Measurements from ENCODE around the gene CNTNAP2. TPM values are rescaled to one million over a fixed set of nuclear protein-coding genes. Genes with fewer than 3 reads are reported as not detected.

CNTNAP2 gene
- total and polyA plus RNA-seq, 2 of the 13 experiments (the other 11 are each of a cell fraction or from before 2014, with no cell fraction given): 0.40 to 0.42 TPM

- TF ChIP-seq ZNF484 (CRISPR knock-in tag; IDR thresholded peaks at IDR 0.05; ENCODE audit: borderline replicate concordance, low read depth) (no peak), E2F5 (CRISPR knock-in tag; conservative IDR thresholded peaks at IDR 0.05) (no peak), NR2F1 (CRISPR knock-in tag; IDR thresholded peaks at IDR 0.05) (no peak), ZBTB49 (CRISPR knock-in tag; IDR thresholded peaks at IDR 0.05; ENCODE audit: borderline replicate concordance) (no peak), ZBTB21 (CRISPR knock-in tag; IDR thresholded peaks at IDR 0.05) (no peak), ZNF83 (CRISPR knock-in tag; IDR thresholded peaks at IDR 0.05; ENCODE audit: borderline replicate concordance) (no peak), HNF1B (CRISPR knock-in tag; IDR thresholded peaks at IDR 0.05) (no peak)
Measured at GRCh38 chr7:147023440-147023839, 906.8 kb downstream of the CNTNAP2 start (continued).

- no peak for ATAC-seq
- no peak for FAIRE-seq
- no peak overlapping the region for H3K27ac ChIP-seq (ENCODE audit: extremely low read length, insufficient read depth, low read length)
- in situ Hi-C loops (cut with HindIII; ENCODE audit: extremely low pct_ligation_motif_present, low pct_unique_long_range_greater_than_20kb) (no loop called here), intact Hi-C loops (cut with micrococcal nuclease; ENCODE audit: unreplicated experiment) (no loop called here)
- DNase-seq (ENCODE audit: low spot score): no peak
- no peak overlapping the region for H2AFZ ChIP-seq (ENCODE audit: low read length)
- no peaks in the 10 kb centered on the region for H3K27me3 ChIP-seq (ENCODE audit: control insufficient read depth in 1 of 2, insufficient read depth in 2 of 2, low read length in 2 of 2)
- no peak overlapping the region for H3K4me3 ChIP-seq (replicated peaks in 1 of 3; ENCODE audit: insufficient read depth in 1 of 3, low read depth in 2 of 3, low read length in 3 of 3)
- H3K79me2 ChIP-seq (ENCODE audit: insufficient read depth, low read length): no peaks in the 10 kb centered on the region
- H3K36me3 ChIP-seq (replicated peaks in 1 of 2; ENCODE audit: control insufficient read depth in 1 of 2, insufficient read depth in 2 of 2, low read length in 2 of 2): no peaks in the 10 kb centered on the region
- no peak overlapping the region for H3K4me2 ChIP-seq (ENCODE audit: low read depth, low read length)
- TF ChIP-seq MYPOP (CRISPR knock-in tag; IDR thresholded peaks at IDR 0.05) (no peak), ZNF878 (CRISPR knock-in tag; IDR thresholded peaks at IDR 0.05) (no peak), ZMAT3 (CRISPR knock-in tag; conservative IDR thresholded peaks at IDR 0.05) (no peak), TFDP2 (CRISPR knock-in tag; IDR thresholded peaks at IDR 0.05) (no peak), ZSCAN29 (CRISPR knock-in tag; conservative IDR thresholded peaks at IDR 0.05) (no peak), GABPA (IDR thresholded peaks at IDR 0.05; ENCODE audit: low read depth, low read length) (no peak), GABPA (CRISPR knock-in tag; IDR thresholded peaks at IDR 0.05; ENCODE audit: low read depth) (no peak), AKAP8 (CRISPR knock-in tag; IDR thresholded peaks at IDR 0.05) (no peak)
- CTCF ChIA-PET (ENCODE audit: low intra/inter-chr PET ratio, low total read pairs): no interaction called here
- H3K9me3 ChIP-seq (ENCODE audit: low read length): peaks cover 69% of the 10 kb centered on the region
- no peak overlapping the region for H3K9ac ChIP-seq (ENCODE audit: insufficient read depth, low read depth, low read length)
- POLR2A ChIA-PET: no interaction called here
- no peaks in the 10 kb centered on the region for H4K20me1 ChIP-seq (ENCODE audit: insufficient read depth, low read length)
- H3K4me1 ChIP-seq (ENCODE audit: insufficient read depth, low read length): no peaks in the 10 kb centered on the region
- 37% methylated on average over 1 of the region's 1 CpG for WGBS (ENCODE audit: low lambda C conversion rate)
- BruUV-seq (replicated peaks): no TSS peak
Measured at GRCh38 chr7:147029953-147030352, 913.4 kb downstream of the CNTNAP2 start.
